HG03175 (cell line): ENCODE results near the gene C20orf144.

Experiments used
- ATAC-seq: cut with Tn5 transposase; IDR thresholded peaks from one replicate; pipeline ENCODE4 v1.9.1; 2021; ENCODE audit warnings: mild to moderate bottlenecking, moderate library complexity; ENCODE audit not compliant: unreplicated experiment

Gene C20orf144

GRCh38 chr20:33649201-33649681 lies 12.9 kb upstream of the C20orf144 start:
- no peak for ATAC-seq

GRCh38 chr20:33650111-33650752 lies 11.9 kb upstream of the C20orf144 start:
- no peak for ATAC-seq

GRCh38 chr20:33650753-33651561 lies 11.2 kb upstream of the C20orf144 start:
- ATAC-seq = no peak

GRCh38 chr20:33651562-33652048 lies 10.5 kb upstream of the C20orf144 start:
- no peak for ATAC-seq

GRCh38 chr20:33653218-33653899 lies 8.8 kb upstream of the C20orf144 start:
- no peak for ATAC-seq

- no peak for ATAC-seq
Observed at GRCh38 chr20:33653900-33654596, 8.1 kb upstream of the C20orf144 start.

- ATAC-seq = no peak
Observed at GRCh38 chr20:33654680-33655161, 7.4 kb upstream of the C20orf144 start.

GRCh38 chr20:33655164-33655563 lies 7.0 kb upstream of the C20orf144 start:
- no peak for ATAC-seq

GRCh38 chr20:33656010-33656782 lies 5.9 kb upstream of the C20orf144 start:
- ATAC-seq = no peak

GRCh38 chr20:33656783-33657703 lies 5.1 kb upstream of the C20orf144 start:
- no peak for ATAC-seq

GRCh38 chr20:33657704-33658095 lies 4.4 kb upstream of the C20orf144 start:
- ATAC-seq = no peak

- no peak for ATAC-seq
Observed at GRCh38 chr20:33658510-33658909, 3.6 kb upstream of the C20orf144 start.

- ATAC-seq = no peak
Observed at GRCh38 chr20:33658929-33659328, 3.2 kb upstream of the C20orf144 start.

- no peak for ATAC-seq
Observed at GRCh38 chr20:33659341-33660034, 2.6 kb upstream of the C20orf144 start.

- ATAC-seq = no peak
Observed at GRCh38 chr20:33660035-33660684, 2.0 kb upstream of the C20orf144 start.

- ATAC-seq = no peak
Observed at GRCh38 chr20:33660685-33661058, 1.5 kb upstream of the C20orf144 start.

- peak; percentile 34 for ATAC-seq
Observed at GRCh38 chr20:33663161-33664084, 1.3 kb downstream of the C20orf144 start.
